OCI-LY3 (cell line): Measurements from ENCODE around the gene SUSD1.

Source experiments
- H2AFZ ChIP-seq: fragments of 200-600, 300-600 bp; shearing (Covaris generic); 2 replicates; pipeline ENCODE4 v1.6.0; 2014; ENCODE audit warnings: antibody characterized with exemption, low read depth, low read length
- H3K27ac ChIP-seq: fragments of 200-600, 300-600 bp; sonication (generic); 2 replicates; pipeline ENCODE4 v1.5.1; 2014; ENCODE audit warnings: mild to moderate bottlenecking, low read length, moderate library complexity, mixed read lengths
- H3K27me3 ChIP-seq: fragments of 200-600, 300-600 bp; sonication (generic); 2 replicates; pipeline ENCODE4 v1.6.1; 2014; ENCODE audit warnings: low read depth, low read length, mixed read lengths
- H3K36me3 ChIP-seq: fragments of 200-600, 300-600 bp; sonication (generic); replicated peaks from 2 replicates; pipeline ENCODE3; 2014; ENCODE audit warnings: low read depth, low read length, mixed read lengths
- H3K4me1 ChIP-seq: fragments of 300-600, 200-600 bp; sonication (generic); 2 replicates; pipeline ENCODE4 v1.6.1; 2014; ENCODE audit warnings: low read length, mixed read lengths
- H3K4me2 ChIP-seq: fragments of 200-600, 300-600 bp; sonication (generic); 2 replicates; pipeline ENCODE4 v1.6.1; 2014; ENCODE audit warnings: low read length, mixed read lengths
- H3K4me3 ChIP-seq: fragments of 300-600, 200-600 bp; sonication (generic); 2 replicates; pipeline ENCODE4 v1.5.1; 2014; ENCODE audit warnings: antibody characterized with exemption, mild to moderate bottlenecking, low read length, moderate library complexity
- H3K79me2 ChIP-seq: fragments of 300-600, 200-600 bp; shearing (Covaris generic); 2 replicates; pipeline ENCODE4 v1.6.1; 2014; ENCODE audit warnings: mild to moderate bottlenecking, low read length, mixed read lengths
- H3K9ac ChIP-seq: fragments of 300-600, 200-600 bp; shearing (Covaris generic); 2 replicates; pipeline ENCODE4 v1.6.0; 2014; ENCODE audit warnings: mild to moderate bottlenecking, low read length, moderate library complexity
- H3K9me3 ChIP-seq: fragments of 200-600, 300-600 bp; shearing (Covaris generic); 2 replicates; pipeline ENCODE4 v1.6.1; 2014; ENCODE audit warnings: low read length, mixed read lengths; ENCODE audit not compliant: insufficient read depth
- H4K20me1 ChIP-seq: fragments of 200-600, 300-600 bp; sonication (generic); 2 replicates; pipeline ENCODE4 v1.6.1; 2016; ENCODE audit warnings: low read length, mixed read lengths; ENCODE audit not compliant: insufficient read depth
- CTCF ChIP-seq: fragments of 200-600, 300-600 bp; sonication (generic); IDR thresholded peaks from 2 replicates; pipeline ENCODE4 v1.5.1; 2014; ENCODE audit warnings: antibody characterized with exemption, low read length, low read depth
- EZH2phosphoT487 ChIP-seq: fragments of 200-600 bp; shearing (Covaris generic); IDR thresholded peaks from 2 replicates; pipeline ENCODE4 v1.6.1; 2018; ENCODE audit warnings: antibody characterized with exemption, mixed run types, low read depth

The SUSD1 gene

GRCh38 chr9:112162621-112163413 lies 12.3 kb downstream of the SUSD1 start:
- Histone ChIP-seq H3K9me3 (no peaks in the 10 kb centered on the region), H3K36me3 (no peaks in the 10 kb centered on the region), H3K27me3 (no peaks in the 10 kb centered on the region), H2AFZ (no peak overlapping the region), H3K27ac (no peak overlapping the region), H3K9ac (no peak overlapping the region), H3K4me3 (peak overlapping the region; percentile 9; the same call in 1 of the 2 replicates), H3K4me2 (peak overlapping the region; percentile 45), H3K4me1 (peaks cover 12% of the 10 kb centered on the region), H4K20me1 (no peaks in the 10 kb centered on the region), H3K79me2 (no peaks in the 10 kb centered on the region)
- TF ChIP-seq EZH2phosphoT487 (no peak), CTCF (no peak)

- Histone ChIP-seq H3K27me3 (no peaks in the 10 kb centered on the region), H3K9me3 (no peaks in the 10 kb centered on the region), H3K4me3 (no peak overlapping the region), H3K79me2 (no peaks in the 10 kb centered on the region), H3K27ac (no peak overlapping the region), H3K9ac (no peak overlapping the region), H3K36me3 (no peaks in the 10 kb centered on the region), H4K20me1 (no peaks in the 10 kb centered on the region), H3K4me1 (peaks cover 12% of the 10 kb centered on the region), H2AFZ (no peak overlapping the region), H3K4me2 (no peak overlapping the region)
- no peak for TF ChIP-seq CTCF
- no peak for TF ChIP-seq EZH2phosphoT487
Measured at GRCh38 chr9:112159781-112160180, 15.3 kb downstream of the SUSD1 start.

- no peak overlapping the region for H3K4me3 ChIP-seq
- H2AFZ ChIP-seq: no peak overlapping the region
- H3K79me2 ChIP-seq: no peaks in the 10 kb centered on the region
- H3K4me2 ChIP-seq: no peak overlapping the region
- H3K27me3 ChIP-seq: no peaks in the 10 kb centered on the region
- no peaks in the 10 kb centered on the region for H4K20me1 ChIP-seq
- H3K27ac ChIP-seq: no peak overlapping the region
- no peak overlapping the region for H3K9ac ChIP-seq
- peaks cover 12% of the 10 kb centered on the region for H3K4me1 ChIP-seq
- TF ChIP-seq CTCF (no peak), EZH2phosphoT487 (no peak)
- no peaks in the 10 kb centered on the region for H3K9me3 ChIP-seq
- H3K36me3 ChIP-seq: no peaks in the 10 kb centered on the region
Measured at GRCh38 chr9:112158656-112159367, 16.3 kb downstream of the SUSD1 start.

DNA sequence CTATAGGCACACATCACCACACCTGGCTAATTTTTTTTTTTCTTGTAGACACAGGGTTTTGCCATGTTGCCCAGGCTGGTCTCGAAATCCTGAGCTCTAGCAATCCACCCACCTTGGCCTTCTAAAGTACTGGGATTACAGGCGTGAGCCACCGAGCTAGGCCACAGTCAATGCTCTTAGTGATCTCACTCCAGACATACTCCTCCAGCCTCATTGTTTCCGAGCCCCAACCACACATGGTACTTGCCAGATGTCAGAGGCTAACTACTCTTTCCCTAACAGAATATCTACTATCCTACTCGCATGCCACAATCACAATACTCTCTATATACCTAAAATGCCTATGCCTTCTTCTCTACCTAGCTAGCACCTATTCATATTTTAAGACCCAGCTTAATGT lies 17.1 kb downstream of the SUSD1 start:
- no peaks in the 10 kb centered on the region for H4K20me1 ChIP-seq
- no peak overlapping the region for H3K4me2 ChIP-seq
- H3K9ac ChIP-seq: no peak overlapping the region
- H3K79me2 ChIP-seq: no peaks in the 10 kb centered on the region
- no peak overlapping the region for H3K27ac ChIP-seq
- no peak overlapping the region for H3K4me3 ChIP-seq
- no peaks in the 10 kb centered on the region for H3K27me3 ChIP-seq
- no peak overlapping the region for H2AFZ ChIP-seq
- TF ChIP-seq CTCF (no peak), EZH2phosphoT487 (no peak)
- no peaks in the 10 kb centered on the region for H3K9me3 ChIP-seq
- peaks cover 9% of the 10 kb centered on the region for H3K4me1 ChIP-seq
- no peaks in the 10 kb centered on the region for H3K36me3 ChIP-seq
